Measurements from ENCODE around the gene NF2.

The NF2 gene

DNA sequence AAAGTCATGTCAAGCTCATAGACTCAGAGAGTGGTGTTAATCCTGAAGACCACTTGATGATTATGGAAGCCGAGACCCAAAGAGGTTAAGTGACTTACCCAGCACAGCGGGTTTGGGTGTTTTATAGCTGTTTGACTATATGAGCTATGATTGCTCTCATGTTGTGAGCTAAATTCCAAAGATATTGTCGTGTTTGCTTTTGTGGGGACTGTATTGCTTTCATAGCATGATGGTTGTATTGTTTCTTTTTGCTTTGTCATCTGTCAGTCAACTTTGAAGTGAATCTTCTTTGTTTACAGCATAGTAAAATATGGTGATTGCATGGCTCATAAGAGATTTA, 23.7 kb downstream of the NF2 start:
- H3K4me1 ChIP-seq (ENCODE audit: insufficient read depth, insufficient read length) = no peaks in the 10 kb centered on the region
- H3K27me3 ChIP-seq (ENCODE audit: insufficient read depth, insufficient read length) = no peaks in the 10 kb centered on the region
- DNase-seq (ENCODE audit: low read depth, low spot score) = no peak

GRCh38 chr22:29628996-29629902, 25.8 kb downstream of the NF2 start:
- no peak for DNase-seq (ENCODE audit: low read depth, low spot score)
- TF ChIP-seq ZNF274 (IDR thresholded peaks at IDR 0.05; ENCODE audit: low read depth, low read length) (no peak), SUZ12 (IDR thresholded peaks at IDR 0.05; ENCODE audit: extremely low read depth, insufficient read depth, insufficient read length) (no peak), YY1 (IDR thresholded peaks at IDR 0.05; ENCODE audit: insufficient read depth, insufficient read length) (no peak)
- Histone ChIP-seq H3K36me3 (ENCODE audit: insufficient read depth, insufficient read length, low read length) (no peaks in the 10 kb centered on the region), H3K9ac (ENCODE audit: insufficient read length, low read depth) (no peak overlapping the region), H3K4me3 (ENCODE audit: insufficient read length, low read depth) (no peak overlapping the region), H3K4me1 (ENCODE audit: insufficient read depth, insufficient read length) (no peaks in the 10 kb centered on the region), H3K9me3 (ENCODE audit: insufficient read depth, low read length) (no peaks in the 10 kb centered on the region), H3K27me3 (ENCODE audit: insufficient read depth, insufficient read length) (no peaks in the 10 kb centered on the region)

More for the DNA sequence above, 23.7 kb downstream of the NF2 start:
- H3K4me3 ChIP-seq (ENCODE audit: insufficient read length, low read depth) = no peak overlapping the region
- H3K36me3 ChIP-seq (ENCODE audit: insufficient read depth, insufficient read length, low read length) = no peaks in the 10 kb centered on the region
- no peaks in the 10 kb centered on the region for H3K9me3 ChIP-seq (ENCODE audit: insufficient read depth, low read length)
- no peak overlapping the region for H3K9ac ChIP-seq (ENCODE audit: insufficient read length, low read depth)
- TF ChIP-seq SUZ12 (IDR thresholded peaks at IDR 0.05; ENCODE audit: extremely low read depth, insufficient read depth, insufficient read length) (no peak), YY1 (IDR thresholded peaks at IDR 0.05; ENCODE audit: insufficient read depth, insufficient read length) (no peak), ZNF274 (IDR thresholded peaks at IDR 0.05; ENCODE audit: low read depth, low read length) (no peak)

- TF ChIP-seq SUZ12 (IDR thresholded peaks at IDR 0.05; ENCODE audit: extremely low read depth, insufficient read depth, insufficient read length) (no peak), YY1 (IDR thresholded peaks at IDR 0.05; ENCODE audit: insufficient read depth, insufficient read length) (no peak), ZNF274 (IDR thresholded peaks at IDR 0.05; ENCODE audit: low read depth, low read length) (no peak)
- Histone ChIP-seq H3K4me3 (ENCODE audit: insufficient read length, low read depth) (no peak overlapping the region), H3K4me1 (ENCODE audit: insufficient read depth, insufficient read length) (no peaks in the 10 kb centered on the region), H3K9me3 (ENCODE audit: insufficient read depth, low read length) (no peaks in the 10 kb centered on the region), H3K27me3 (ENCODE audit: insufficient read depth, insufficient read length) (no peaks in the 10 kb centered on the region), H3K9ac (ENCODE audit: insufficient read length, low read depth) (no peak overlapping the region), H3K36me3 (ENCODE audit: insufficient read depth, insufficient read length, low read length) (no peaks in the 10 kb centered on the region)
- DNase-seq (ENCODE audit: low read depth, low spot score) = no peak
Measured at GRCh38 chr22:29629903-29630516, 26.6 kb downstream of the NF2 start.

- H3K27me3 ChIP-seq (ENCODE audit: insufficient read depth, insufficient read length) = no peaks in the 10 kb centered on the region
- H3K4me3 ChIP-seq (ENCODE audit: insufficient read length, low read depth) = no peak overlapping the region
- no peak for DNase-seq (ENCODE audit: low read depth, low spot score)
- no peaks in the 10 kb centered on the region for H3K4me1 ChIP-seq (ENCODE audit: insufficient read depth, insufficient read length)
- no peaks in the 10 kb centered on the region for H3K9me3 ChIP-seq (ENCODE audit: insufficient read depth, low read length)
- no peak for TF ChIP-seq ZNF274 (IDR thresholded peaks at IDR 0.05; ENCODE audit: low read depth, low read length)
- TF ChIP-seq YY1 (IDR thresholded peaks at IDR 0.05; ENCODE audit: insufficient read depth, insufficient read length) = no peak
- TF ChIP-seq SUZ12 (IDR thresholded peaks at IDR 0.05; ENCODE audit: extremely low read depth, insufficient read depth, insufficient read length) = no peak
- H3K36me3 ChIP-seq (ENCODE audit: insufficient read depth, insufficient read length, low read length) = no peaks in the 10 kb centered on the region
- H3K9ac ChIP-seq (ENCODE audit: insufficient read length, low read depth) = no peak overlapping the region
Measured at GRCh38 chr22:29630987-29631386, 27.6 kb downstream of the NF2 start.

DNA sequence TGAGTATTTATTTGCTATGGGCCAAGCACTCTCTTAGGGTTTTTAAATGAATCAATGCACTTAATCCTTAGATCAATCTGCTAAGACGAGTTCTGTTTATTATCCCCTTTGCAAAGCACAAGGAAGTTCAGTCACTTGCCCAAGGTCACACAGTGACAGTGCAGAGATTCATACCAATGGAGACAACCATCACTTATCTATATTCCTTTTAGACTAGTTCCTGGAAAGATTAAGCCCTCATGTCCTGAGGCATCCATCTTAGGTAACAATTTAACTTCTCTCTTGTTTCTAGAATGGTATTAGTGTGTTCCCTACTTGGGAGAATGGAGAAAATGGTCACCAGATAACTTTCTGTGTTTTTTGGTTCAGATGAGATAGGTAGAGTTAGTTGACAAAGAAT, 28.3 kb downstream of the NF2 start:
- Histone ChIP-seq H3K4me3 (ENCODE audit: insufficient read length, low read depth) (no peak overlapping the region), H3K4me1 (ENCODE audit: insufficient read depth, insufficient read length) (no peaks in the 10 kb centered on the region), H3K9me3 (ENCODE audit: insufficient read depth, low read length) (no peaks in the 10 kb centered on the region), H3K27me3 (ENCODE audit: insufficient read depth, insufficient read length) (no peaks in the 10 kb centered on the region), H3K36me3 (ENCODE audit: insufficient read depth, insufficient read length, low read length) (no peaks in the 10 kb centered on the region), H3K9ac (ENCODE audit: insufficient read length, low read depth) (no peak overlapping the region)
- DNase-seq (ENCODE audit: low read depth, low spot score) = no peak
- TF ChIP-seq YY1 (IDR thresholded peaks at IDR 0.05; ENCODE audit: insufficient read depth, insufficient read length) = no peak
- TF ChIP-seq ZNF274 (IDR thresholded peaks at IDR 0.05; ENCODE audit: low read depth, low read length) = no peak
- no peak for TF ChIP-seq SUZ12 (IDR thresholded peaks at IDR 0.05; ENCODE audit: extremely low read depth, insufficient read depth, insufficient read length)

GRCh38 chr22:29632672-29633071, 29.2 kb downstream of the NF2 start:
- H3K4me3 ChIP-seq (ENCODE audit: insufficient read length, low read depth) = no peak overlapping the region
- no peaks in the 10 kb centered on the region for H3K27me3 ChIP-seq (ENCODE audit: insufficient read depth, insufficient read length)
- H3K9ac ChIP-seq (ENCODE audit: insufficient read length, low read depth) = no peak overlapping the region
- no peaks in the 10 kb centered on the region for H3K4me1 ChIP-seq (ENCODE audit: insufficient read depth, insufficient read length)
- H3K36me3 ChIP-seq (ENCODE audit: insufficient read depth, insufficient read length, low read length) = peaks cover 3% of the 10 kb centered on the region
- no peaks in the 10 kb centered on the region for H3K9me3 ChIP-seq (ENCODE audit: insufficient read depth, low read length)
- DNase-seq (ENCODE audit: low read depth, low spot score) = no peak
- TF ChIP-seq ZNF274 (IDR thresholded peaks at IDR 0.05; ENCODE audit: low read depth, low read length) (no peak), SUZ12 (IDR thresholded peaks at IDR 0.05; ENCODE audit: extremely low read depth, insufficient read depth, insufficient read length) (no peak), YY1 (IDR thresholded peaks at IDR 0.05; ENCODE audit: insufficient read depth, insufficient read length) (no peak)

All from NT2/D1 (cell line).